Stimulated activated CD8-positive, alpha-beta memory T cell treated with anti-CD3 and anti-CD28 coated beads, Interleukin-15, amount 100 ng/mL, for 4 hours (primary cell): Measurements from ENCODE around the gene NPPB.

ENCODE experiments used
- DNase-seq, 2 donors: peaks; one replicate each; pipeline ENCODE4 v3.0.0-alpha.2; 2020; ENCODE audit warnings: low read depth in 2 of 2

NPPB gene

DNA sequence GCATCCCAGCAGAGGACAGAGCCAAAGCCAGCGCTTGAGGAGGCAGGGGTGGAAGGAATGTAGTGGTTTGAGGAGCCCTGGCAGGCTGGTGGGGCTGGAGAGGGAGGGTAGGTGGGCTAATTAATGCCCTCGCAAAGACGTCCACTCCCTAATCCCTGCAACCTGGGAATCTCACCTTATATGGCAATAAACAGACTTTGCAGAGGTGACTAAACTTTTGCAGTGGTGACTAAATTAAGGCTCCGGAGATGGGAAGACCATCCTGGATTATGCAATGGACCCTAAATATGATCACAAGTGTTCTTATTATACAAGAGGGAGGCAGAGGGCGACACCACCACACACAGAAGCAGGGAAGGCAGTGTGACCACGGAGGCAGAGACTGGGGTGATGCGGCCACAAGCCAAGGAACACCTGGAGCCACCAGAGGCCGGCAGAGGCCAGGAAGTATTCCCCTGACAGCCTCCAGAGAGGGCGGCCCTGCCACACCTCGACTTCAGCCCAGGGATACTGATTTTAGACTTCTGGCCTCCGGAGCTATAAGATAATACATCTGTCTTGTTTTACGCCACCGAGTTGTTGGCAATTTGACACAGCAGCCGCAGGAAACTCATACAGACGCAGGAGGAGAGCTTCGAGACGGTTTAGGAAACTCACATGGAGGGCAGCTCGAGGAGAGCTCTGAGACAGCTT is 23.1 kb upstream of the NPPB start:
- DNase-seq, result no peak

DNA sequence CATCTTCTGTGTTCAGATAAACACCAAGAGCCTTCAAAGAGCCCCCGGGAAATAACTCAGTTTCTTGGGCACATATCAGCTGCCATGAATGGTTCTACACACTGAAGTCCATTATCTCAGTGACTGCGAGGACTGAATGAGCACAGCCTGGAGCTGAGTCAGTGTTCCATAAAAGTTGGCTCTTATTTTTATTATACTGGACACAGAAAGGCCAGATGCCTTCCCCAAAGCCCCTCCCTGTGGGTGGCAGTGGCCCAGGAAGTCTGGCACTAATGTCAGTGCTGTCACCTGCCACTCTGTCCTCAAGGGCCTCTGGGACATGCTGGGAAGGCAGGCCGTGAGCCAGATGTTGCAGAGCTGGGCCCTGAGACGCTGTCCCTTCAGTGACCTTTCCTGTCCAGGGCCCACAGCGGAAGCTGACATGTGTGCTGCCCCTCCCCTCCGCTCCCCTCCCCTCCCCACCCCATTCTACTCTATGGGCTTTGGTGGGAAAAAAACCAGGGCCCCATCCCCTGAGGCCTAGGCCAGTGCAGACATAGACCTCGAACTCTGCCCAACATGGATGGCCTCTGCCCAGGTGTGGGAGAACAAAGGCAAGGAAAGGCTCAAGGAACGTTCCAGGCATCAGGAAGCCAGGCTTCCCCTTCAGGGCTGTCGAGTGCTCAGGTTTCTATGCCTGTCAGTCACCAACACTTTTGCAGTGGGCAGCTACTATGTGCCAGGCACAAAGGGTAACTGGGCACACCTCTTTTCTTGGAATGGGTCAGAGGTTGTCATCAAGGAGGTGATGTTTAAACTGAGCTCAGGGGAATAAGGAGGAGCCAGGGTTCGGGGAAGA is 22.4 kb upstream of the NPPB start:
- no peak for DNase-seq

DNA sequence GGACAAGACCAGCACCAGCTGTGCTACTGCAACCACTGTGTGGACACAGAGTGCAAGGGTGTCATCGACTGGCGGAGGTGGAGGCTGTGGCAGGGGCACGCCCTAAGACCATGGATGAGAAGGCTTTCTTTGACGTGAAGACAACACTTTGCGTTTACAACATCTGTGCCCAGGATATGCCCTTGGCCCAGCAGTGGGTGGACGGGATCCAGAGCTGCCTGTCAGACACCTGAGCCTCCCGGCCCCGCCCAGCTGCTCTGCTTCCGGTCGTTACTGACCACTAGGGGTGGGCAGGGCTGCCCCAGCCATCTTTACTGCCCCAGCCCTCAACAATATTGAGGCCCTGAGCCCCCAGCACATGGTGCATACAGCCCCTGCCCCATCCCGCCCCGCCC is 21.4 kb upstream of the NPPB start:
- DNase-seq, result no peak

DNA sequence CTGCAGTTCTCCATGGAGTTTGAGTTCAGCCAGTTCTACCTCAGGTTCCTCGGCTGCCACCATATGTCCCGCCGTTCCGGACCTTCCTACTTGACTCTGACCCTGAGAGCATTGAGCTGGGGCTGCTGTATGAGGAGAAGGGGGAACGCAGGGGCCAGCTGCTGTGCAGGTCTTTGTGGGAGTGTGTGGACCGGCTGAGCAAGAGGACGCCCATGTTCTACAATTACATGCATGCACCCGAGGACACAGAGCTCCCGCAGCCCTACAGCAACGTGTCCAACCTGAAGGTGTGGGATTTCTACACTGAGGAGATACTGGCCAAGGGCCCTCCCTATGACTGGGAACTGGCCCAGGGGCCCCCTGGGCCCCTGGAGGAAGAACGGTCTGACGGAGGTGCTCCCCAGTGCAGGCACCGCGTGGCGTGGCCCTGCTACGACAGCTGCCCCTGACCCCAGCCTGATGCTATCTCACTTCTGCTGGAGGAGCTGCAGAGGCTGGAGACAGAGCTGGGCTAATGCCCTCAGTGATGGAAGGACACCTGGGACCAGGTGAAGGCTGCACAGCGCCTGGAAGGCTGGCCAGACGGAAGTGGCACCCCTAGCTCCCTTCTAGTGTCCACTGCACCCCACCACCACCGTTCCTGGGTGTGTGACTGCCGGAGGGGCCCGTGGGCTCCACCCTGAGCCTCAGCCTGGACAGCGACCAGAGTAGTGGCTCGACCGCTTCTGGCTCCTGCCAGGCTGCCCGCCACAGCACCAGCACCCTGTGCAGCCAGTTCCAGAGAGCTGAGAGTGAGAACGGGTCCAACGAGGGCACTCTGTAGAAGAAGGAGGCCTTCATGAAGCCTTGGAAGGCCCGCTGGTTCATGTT is 20.8 kb upstream of the NPPB start:
- DNase-seq, result no peak

DNA sequence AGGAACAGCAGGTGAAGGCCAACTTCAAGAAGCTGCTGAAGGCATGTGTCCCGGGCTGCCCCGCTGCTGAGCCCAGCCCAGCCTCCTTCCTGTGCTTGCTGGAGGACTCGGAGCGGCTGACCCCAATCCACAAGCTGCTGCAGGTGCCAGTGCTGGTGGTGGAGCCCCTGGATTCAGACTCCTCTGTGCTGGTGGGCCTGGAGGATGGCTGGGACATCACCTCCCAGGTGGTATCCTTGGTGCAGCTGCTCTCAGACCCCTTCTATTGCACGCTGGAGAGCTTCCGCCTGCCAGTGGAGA is 20.1 kb upstream of the NPPB start:
- no peak for DNase-seq

DNA sequence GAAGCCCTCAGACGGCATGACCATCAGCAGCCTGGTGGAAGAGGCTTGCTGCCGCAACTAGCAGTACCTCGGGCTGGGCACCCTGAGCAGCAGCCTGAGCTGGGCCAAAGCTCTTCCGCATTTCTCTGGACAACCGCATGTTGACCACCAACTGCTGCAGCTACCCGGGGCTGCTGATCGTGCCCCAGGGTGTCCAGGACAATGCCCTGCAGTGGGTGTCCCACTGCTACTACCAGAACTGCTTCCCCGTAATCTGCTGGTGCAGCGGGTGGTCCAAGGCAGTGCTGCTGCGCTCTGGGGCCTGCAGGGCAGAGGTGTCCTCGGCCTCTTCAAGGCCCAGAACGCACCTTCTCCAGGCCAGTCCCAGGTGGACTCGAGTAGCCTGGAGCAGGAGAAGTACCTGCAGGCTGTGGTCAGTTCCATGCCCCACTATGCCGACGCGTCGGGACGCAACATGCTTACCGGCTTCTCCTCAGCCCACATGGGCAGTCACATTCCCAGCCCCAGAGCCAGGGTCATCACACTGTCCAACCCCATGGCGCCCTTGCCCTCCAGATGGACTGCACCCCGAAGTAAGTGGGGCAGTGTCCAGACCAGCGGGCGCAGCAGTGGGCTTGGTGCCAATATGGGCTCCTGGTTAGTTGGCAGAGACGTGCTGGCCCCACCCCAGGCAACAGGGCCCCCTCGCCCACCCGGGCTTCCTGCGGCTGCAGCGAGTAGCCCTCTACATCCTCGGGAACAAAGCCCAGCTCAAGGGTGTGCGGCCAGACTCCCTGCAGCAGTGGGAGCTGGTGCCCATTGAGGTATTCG is 19.5 kb upstream of the NPPB start:
- no peak for DNase-seq

DNA sequence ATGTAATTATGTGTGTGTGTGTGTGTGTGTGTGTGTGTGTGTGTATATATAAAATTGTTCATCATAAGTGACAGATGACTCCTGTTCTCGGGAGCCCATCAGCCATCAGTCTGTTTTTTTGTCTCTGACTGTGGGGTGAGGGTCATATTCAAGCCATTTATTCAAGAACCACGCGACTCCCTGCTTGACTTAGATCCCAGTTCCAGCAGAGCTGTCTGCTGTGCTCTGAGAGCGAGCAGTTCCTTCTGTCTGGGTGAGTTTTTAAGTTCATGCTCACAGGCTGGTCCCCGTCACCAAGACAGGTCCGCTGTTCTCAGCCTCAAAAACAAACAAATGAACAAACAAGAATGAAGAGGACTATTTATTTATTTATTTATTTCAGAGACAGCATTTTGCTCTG is 18.3 kb upstream of the NPPB start:
- DNase-seq, result no peak

DNA sequence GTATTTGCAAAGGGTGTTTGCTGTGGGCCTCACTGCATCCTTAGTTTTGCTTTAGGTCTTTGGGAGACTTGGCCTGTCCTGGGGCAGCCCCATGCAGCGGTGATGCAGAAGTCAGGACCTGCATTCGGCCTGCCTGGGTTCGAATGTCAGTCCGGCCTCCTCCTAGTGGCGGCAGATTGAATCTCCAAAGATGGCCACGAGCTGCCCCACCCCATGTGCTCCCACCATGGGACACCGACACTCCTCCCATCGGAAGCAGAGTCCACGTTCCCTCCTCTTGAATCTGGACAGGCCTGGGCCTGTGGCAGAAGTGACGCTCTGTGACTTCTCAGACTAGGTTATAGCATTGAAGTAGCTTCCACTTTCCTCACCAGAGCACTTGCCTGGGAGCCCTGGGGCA is 16.3 kb upstream of the NPPB start:
- DNase-seq, result no peak

DNA sequence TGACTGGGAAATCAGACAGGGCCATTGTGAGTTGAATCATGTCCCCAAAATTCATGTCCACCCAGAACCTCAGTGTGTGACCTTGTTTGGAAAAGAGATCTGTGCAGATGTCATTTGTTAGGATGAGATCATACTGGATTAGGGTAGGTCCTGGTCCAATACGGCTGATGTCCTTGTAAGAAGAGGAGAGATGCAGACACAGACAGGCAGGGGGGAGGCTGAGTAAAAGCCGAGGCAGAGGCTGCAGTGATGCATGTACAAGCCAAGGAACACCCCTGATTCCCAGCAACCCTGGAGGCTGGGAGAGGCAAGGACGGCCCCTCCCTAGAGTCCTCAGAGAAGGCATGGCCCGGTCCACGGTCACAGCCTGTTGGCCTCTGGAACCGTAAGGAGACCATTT is 15.9 kb upstream of the NPPB start:
- DNase-seq, result no peak

DNA sequence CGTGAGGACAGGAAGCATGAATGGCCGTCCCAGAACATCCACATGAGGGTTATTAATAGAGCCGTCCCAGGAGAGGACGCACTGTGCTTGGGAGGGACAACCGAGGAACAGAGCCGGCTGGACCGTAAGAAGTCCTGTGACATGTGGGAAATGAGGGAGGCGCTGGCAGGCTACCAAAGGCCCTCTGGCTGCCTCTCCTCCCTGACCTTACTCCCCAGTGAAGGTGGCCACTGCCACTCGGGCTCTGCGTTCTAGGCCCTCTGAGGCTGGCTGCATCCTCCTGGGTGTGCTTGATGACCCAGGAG is 15.5 kb upstream of the NPPB start:
- DNase-seq, result no peak

DNA sequence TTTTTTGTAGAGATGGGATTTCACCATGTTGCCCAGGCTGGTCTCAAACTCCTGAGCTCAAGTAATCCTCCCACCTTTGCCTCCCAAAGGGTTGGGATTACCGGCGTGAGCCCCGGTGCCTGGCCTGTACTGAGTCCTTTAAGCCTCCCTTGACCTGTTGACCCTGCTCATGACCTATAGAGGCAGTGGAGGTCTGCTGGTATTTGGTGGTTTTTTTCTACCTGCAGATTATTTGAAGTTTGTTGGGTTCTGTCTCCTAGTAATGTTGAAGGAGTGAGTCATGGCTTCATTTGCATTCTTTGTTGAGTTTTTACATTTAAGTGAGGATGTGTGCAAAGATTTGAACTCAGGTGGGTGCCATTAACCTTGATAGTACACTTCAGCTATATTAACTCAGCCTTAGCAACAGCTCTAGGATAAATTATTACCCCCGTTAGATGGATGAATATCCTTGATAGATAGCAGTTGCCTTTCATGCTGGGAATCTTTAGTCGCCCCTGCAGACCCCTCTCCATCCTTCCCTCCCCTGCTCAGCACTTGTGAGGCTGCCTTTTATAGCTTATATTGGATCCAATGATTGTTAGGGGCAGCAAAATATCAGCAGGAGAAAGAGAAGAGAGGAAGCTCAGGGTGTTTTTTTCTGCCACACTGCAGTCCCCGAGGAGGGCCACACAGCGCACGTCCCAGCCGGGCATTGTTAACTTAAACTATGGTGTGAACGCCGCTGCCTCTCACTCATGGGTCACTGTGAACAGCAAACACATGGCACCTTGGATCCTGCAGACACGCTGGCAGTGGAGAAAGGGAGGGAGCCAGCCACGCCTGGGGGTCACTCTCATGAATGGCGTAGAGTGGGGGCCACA is 14.9 kb upstream of the NPPB start:
- no peak for DNase-seq

DNA sequence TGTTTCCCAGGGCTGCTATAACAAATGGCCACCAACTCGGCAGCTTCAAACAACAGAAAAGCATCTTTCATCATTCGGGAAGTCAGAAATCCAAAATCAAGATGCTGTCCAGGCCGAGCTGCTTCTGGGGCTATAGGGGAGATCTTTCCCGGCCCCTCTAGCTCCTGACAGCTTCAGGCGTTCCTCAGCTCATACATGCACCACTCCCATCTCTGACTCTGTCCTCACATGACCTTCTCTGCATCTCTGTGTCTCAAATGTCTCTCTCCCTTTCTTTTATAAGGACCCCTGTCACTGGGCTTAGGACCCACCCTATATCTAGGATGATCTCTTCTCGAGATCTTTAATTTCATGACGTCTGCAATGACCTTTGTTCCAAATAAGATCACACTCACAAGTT is 13.8 kb upstream of the NPPB start:
- no peak for DNase-seq

DNA sequence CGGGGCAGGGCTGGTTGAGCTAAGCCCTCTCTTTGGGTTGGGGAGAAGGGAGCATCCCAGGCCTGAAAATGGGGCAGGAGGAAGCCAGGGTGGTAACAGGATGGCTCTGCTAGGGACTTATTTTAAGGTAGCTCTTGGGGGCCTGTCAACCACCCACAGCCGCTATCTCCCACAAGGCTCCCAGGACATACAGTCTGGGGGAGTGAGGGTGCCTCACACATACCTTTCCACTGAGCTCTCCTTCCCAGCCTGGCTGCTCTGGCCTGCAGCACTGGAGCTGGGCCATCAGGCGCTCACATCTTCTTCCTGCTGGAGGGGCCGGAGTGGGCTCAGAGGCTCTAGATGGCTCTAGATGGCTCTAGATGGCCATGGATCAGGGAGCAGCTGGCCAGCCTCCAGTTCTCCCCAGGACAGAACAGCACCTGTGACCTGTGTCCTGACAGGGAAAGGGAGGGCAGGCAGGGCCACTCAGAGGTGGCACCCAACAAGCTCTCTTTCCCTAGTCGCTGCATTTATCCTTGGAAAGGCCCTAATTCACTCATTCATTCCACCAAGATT is 11.0 kb upstream of the NPPB start:
- DNase-seq, result no peak

DNA sequence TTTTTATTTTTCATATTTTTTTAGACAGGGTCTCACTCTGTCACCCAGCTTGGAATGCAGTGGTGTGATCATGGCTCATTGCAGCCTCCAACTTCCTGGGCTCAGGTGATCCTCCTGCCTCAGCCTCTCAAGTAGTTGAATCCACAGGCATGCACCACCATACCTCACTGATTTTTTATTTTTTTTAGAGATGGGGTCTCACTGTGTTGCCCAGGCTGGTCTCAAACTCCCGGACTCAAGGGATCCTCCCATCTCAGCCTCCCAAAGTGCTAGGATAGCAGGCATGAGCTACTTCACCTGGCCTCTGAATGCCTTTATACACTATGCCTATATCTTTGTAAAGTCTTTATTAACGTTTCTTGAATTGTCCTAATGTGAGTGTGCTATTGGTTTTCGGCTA is 10.4 kb upstream of the NPPB start:
- DNase-seq, result no peak

DNA sequence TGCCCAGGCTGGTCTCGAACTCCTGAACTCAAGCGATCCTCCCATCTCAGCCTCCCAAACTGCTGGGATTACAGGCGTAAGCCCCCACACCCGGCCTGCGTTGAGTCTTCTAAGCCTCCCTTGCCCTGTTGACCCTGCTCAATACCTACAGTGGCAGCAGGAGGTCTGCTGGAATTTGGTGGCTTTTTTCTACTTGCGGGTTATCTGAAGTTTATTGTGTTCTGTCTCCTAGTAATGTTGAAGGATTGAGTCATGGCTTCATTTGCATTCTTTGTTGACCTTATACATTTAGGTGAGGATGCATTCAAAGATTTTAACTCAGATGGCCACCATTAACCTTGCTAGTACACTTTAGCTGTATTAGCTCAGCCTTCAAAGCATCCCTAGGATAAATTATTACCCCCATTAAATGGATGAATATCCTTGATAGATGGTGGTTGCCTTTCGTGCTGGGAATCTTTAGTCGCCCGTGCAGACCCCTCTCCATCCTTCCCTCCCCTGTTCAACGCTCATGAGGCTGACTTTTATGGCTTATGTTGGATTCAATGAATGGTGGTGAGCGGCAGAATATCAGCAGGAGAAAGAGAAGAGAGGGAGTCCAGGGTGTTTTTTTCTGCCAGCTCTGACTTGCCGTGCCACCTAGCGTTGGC is 9.7 kb upstream of the NPPB start:
- no peak for DNase-seq

DNA sequence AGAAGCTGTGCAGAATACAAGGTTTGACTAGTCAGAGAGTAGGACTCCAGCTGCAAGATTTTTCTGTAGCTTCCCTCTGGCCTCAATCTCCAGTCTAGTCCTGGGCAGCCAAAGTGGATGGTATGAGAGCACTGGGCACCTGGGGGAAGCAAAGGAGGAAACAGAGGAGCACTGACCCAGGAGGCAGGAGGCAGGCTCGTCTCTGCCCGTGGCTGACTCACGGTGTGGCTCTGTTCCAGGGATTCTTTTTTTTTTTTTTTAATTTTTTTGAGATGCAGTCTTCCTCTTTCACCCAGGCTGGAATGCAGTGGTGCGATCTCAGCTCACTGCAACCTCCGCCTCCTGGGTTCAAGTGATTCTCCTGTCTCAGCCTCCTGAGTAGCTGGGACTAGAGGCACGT is 4.1 kb upstream of the NPPB start:
- no peak for DNase-seq

DNA sequence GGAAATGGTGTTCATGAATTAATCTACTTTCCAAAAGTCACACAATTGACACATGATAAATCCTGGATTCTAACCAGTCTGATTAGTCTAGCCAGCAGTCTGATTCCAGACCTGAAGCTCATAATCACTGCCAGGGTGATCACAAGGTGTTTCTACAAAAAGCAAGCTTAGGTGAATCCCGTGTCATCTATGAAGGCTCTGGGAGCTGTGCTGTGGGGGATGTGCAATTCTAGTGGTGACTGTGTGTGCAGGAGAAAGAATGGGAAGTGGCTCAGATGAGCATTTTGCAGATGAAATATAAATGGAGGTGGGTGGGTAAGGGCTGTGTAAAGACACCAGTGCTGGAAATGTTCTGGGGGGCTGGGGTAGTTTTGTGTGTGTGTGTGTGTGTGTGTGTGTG is 1.8 kb upstream of the NPPB start:
- DNase-seq, result no peak

DNA sequence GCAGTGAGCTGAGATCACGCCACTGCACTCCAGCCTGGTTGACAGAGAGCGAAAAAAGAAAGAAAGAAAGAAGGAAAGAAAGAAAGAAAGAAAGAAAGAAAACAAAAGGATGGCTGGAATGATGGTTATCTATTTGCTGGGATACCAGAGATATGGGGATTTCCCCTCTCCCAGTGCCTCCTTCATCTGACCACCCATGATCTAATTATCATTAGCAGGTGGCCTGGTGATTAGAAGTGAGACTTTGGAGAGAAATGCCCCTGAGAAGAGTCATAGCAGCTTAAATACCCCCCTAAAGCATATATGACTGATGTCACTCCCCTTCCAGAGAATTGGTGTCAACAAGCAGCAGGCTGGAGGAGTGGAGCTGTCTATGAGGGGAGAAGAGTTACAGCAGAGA is 1.3 kb upstream of the NPPB start:
- DNase-seq, result no peak

DNA sequence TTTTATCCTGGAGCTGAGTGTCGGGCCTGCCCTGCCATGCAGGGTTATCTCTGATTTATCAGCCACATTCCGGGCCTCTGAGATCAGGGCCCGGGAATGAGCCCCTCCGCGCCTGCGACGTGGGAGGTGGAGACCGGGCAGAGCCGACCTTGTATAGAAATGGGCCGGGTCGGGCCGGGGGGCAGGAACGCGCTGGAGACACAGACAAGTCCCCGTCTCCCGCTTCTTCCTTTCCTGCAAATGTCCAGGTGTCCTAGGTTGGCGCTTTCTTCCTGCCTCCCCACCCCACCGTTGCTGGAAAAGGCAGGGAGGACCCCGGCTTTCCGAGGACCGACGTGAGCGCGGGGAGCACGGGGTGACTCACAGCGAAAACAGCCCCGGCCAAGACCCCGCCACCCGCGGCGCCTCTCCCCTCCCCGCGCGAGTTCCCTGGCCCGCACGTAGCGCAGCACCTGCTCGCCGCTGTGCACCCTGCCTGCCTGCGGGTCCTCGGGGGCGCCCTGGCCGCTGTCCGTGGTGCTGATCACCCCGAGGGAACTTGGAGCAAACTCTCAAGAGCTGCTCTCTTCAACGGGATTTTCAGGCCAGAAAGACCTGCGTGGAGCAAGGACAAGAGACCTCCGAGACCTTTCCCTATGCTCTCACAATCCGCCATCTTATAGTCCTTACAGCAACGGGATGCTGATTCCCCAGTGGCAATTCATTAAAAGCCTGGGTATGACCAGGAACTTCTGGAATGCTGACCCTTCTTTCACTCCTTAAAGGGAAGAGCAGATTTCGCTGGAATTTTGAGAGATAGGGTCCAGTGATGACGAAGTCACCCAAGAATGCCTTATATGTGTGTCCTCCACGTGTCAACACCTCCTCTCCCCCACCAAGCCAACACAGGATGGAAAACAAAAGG is 475 bp upstream of the NPPB start:
- DNase-seq, result peak; percentile 17 to 19
